GM12878 (cell line): ENCODE results near the gene WBP2NL. TPM values are rescaled to one million over a fixed set of nuclear protein-coding genes. Genes with fewer than 3 reads are reported as not detected.
A peak's percentile ranks its signal among the peaks of the same experiment; 100 is the strongest.

Experiments
- ATAC-seq: fragments of 200-7000 bp; cut with Tn5 transposase; 3 replicates; pipeline ENCODE4 v1.9.1; 2020; ENCODE audit warnings: mild to moderate bottlenecking, moderate library complexity
- BruUV-seq: library from RNA; stranded (reverse); fragments of 400-500 nt; replicated peaks from 2 replicates; lab custom pipeline; 2021; lab: Mats Ljungman, UMichigan
- CTCF ChIA-PET: fragments of 300-600 bp; sonication (Branson Sonifier 250); formaldehyde crosslinking; extraction: SDS; loops from one replicate; lab custom pipeline; 2021; ENCODE audit warnings: inconsistent platforms; lab: Yijun Ruan, JAX
- POLR2A ChIA-PET: fragments of 350-600 bp; formaldehyde crosslinking; extraction: SDS; loops from one replicate; lab custom pipeline; 2021; ENCODE audit warnings: inconsistent platforms; lab: Charles Lee
- RAD21 ChIA-PET: fragments of 300-600 bp; sonication (Branson Sonifier 250); formaldehyde crosslinking; loops from one replicate; lab custom pipeline; 2023; ENCODE audit warnings: antibody characterized with exemption; ENCODE audit not compliant: unreplicated experiment; lab: Charles Lee
- SMC1A ChIA-PET: fragments of 300-600 bp; sonication (Branson Sonifier 250); formaldehyde crosslinking; loops from one replicate; lab custom pipeline; 2023; ENCODE audit not compliant: unreplicated experiment, uncharacterized antibody; lab: Charles Lee
- DNase-seq: peaks from one replicate; pipeline ENCODE4 v3.0.0-alpha.2; 2011; ENCODE audit warnings: low read depth, low spot score
- FAIRE-seq: peaks from 3 replicates; lab custom pipeline; 2011; peaks lifted over from hg19 to GRCh38; lab: Jason Lieb, UNC
- H2AFZ ChIP-seq: 2 replicates; pipeline ENCODE4 v1.6.0; 2011; ENCODE audit warnings: low read depth, low read length, control low read depth; ENCODE audit not compliant: control insufficient read depth
- H3K27ac ChIP-seq: 2 replicates; pipeline ENCODE4 v1.5.1; 2011; ENCODE audit warnings: control low read depth; ENCODE audit not compliant: control insufficient read depth, insufficient read depth
- H3K27me3 ChIP-seq, 2 experiments: replicated peaks in 1 of 2; 2 replicates each; pipeline versions ENCODE4 v1.6.0 to v1.6.1; 2011; ENCODE audit warnings: low read length in 1 of 2; ENCODE audit not compliant: control insufficient read depth in 2 of 2, insufficient read depth in 2 of 2
- H3K36me3 ChIP-seq, 2 experiments: 2 replicates each; pipeline ENCODE4 v1.5.1; 2011; ENCODE audit warnings: low read length in 1 of 2; ENCODE audit not compliant: control insufficient read depth in 2 of 2, insufficient read depth in 2 of 2
- H3K4me1 ChIP-seq: 2 replicates; pipeline ENCODE4 v1.6.1; 2011; ENCODE audit warnings: mild to moderate bottlenecking, low read length, moderate library complexity, mixed read lengths; ENCODE audit not compliant: control insufficient read depth, insufficient read depth
- H3K4me2 ChIP-seq: 2 replicates; pipeline ENCODE4 v1.6.0; 2011; ENCODE audit warnings: control low read depth; ENCODE audit not compliant: control insufficient read depth, insufficient read depth
- H3K4me3 ChIP-seq: fragments of 200-600 bp; sonication (generic); 2 replicates; pipeline ENCODE4 v1.5.1; 2016
- H3K79me2 ChIP-seq: 2 replicates; pipeline ENCODE4 v1.6.0; 2011; ENCODE audit warnings: low read length; ENCODE audit not compliant: control insufficient read depth, insufficient read depth
- H3K9ac ChIP-seq: 2 replicates; pipeline ENCODE4 v1.8.0; 2011; ENCODE audit warnings: low read length, control low read depth, mixed read lengths; ENCODE audit not compliant: control insufficient read depth, insufficient read depth
- H3K9me3 ChIP-seq: replicated peaks from 3 replicates; pipeline ENCODE4 v1.5.1; 2011; ENCODE audit warnings: mild to moderate bottlenecking, low read length; ENCODE audit not compliant: control insufficient read depth, insufficient read depth
- H4K20me1 ChIP-seq: 2 replicates; pipeline ENCODE4 v1.6.0; 2011; ENCODE audit not compliant: control insufficient read depth, insufficient read depth
- CBX5 ChIP-seq: sonication (generic); IDR thresholded peaks from 2 replicates; pipeline ENCODE4 v1.6.1; 2016; ENCODE audit warnings: low read depth, moderate library complexity, mild to moderate bottlenecking, inconsistent platforms
- EZH2 ChIP-seq: IDR thresholded peaks from 2 replicates; pipeline ENCODE4 v1.6.1; 2012; ENCODE audit warnings: low read depth, mild to moderate bottlenecking, control low read depth, inconsistent platforms, low read length, borderline replicate concordance; ENCODE audit not compliant: control insufficient read depth
- IRF4 ChIP-seq: IDR thresholded peaks from 2 replicates; pipeline ENCODE4 v1.6.1; 2011; ENCODE audit warnings: low read depth, low read length
- MEF2A ChIP-seq: IDR thresholded peaks from 2 replicates; pipeline ENCODE4 v1.6.1; 2011; ENCODE audit warnings: low read depth, mild to moderate bottlenecking, low read length, moderate library complexity; ENCODE audit not compliant: insufficient read depth
- MLLT1 ChIP-seq: fragments of 450-650 bp; IDR thresholded peaks from 2 replicates; pipeline ENCODE4 v1.6.1; 2016; ENCODE audit warnings: mild to moderate bottlenecking
- RAD21 ChIP-seq: IDR thresholded peaks from 2 replicates; pipeline ENCODE4 v1.6.1; 2011; ENCODE audit warnings: mild to moderate bottlenecking, low read depth, low read length, moderate library complexity; ENCODE audit not compliant: insufficient read depth
- SIX5 ChIP-seq: IDR thresholded peaks from 2 replicates; pipeline ENCODE4 v1.6.1; 2011; ENCODE audit warnings: mild to moderate bottlenecking, low read depth, low read length, moderate library complexity; ENCODE audit not compliant: severe bottlenecking
- SMC3 ChIP-seq: IDR thresholded peaks from 2 replicates; pipeline ENCODE4 v1.6.1; 2011; ENCODE audit warnings: low read length, improper control_type of control experiment, borderline replicate concordance
- SRF ChIP-seq, 2 experiments: IDR thresholded peaks; 2 replicates each; pipeline ENCODE4 v1.6.1; 2011; ENCODE audit warnings: low read depth in 2 of 2, low read length in 2 of 2, mild to moderate bottlenecking in 1 of 2, moderate library complexity in 1 of 2
- TAF1 ChIP-seq: IDR thresholded peaks from 2 replicates; pipeline ENCODE4 v1.6.1; 2011; ENCODE audit warnings: mild to moderate bottlenecking, low read depth, low read length, borderline replicate concordance
- YY1 ChIP-seq: IDR thresholded peaks from 2 replicates; pipeline ENCODE4 v1.6.1; 2011; ENCODE audit warnings: low read depth, mild to moderate bottlenecking, low read length
- WGBS: methylation state at CpG from one replicate; pipeline ENCODE4 v1.1.6; 2016; ENCODE audit warnings: low lambda C conversion rate; ENCODE audit not compliant: insufficient replicate concordance, insufficient coverage; ENCODE audit errors: missing lambda C conversion rate; 5-methylcytosine and 5-hydroxymethylcytosine counted together
- in situ Hi-C: fragments of 300-500 bp; cut with MboI; formaldehyde crosslinking; loops from 9 replicates; pipeline ENCODE4 v1.14.3; 2018; ENCODE audit warnings: mixed read lengths
- intact Hi-C: fragments of 100-400 bp; cut with micrococcal nuclease; formaldehyde crosslinking; loops from one replicate; pipeline ENCODE4 v1.14.2; 2022; ENCODE audit not compliant: unreplicated experiment
- polyA plus RNA-seq, 11 experiments: library from polyadenylated mRNA; depleted of rRNA in 4 of 11; unstranded in 6 of 11; stranded (reverse) in 5 of 11; fragments of >200 nt; fragmentation: Nextera tagmentation in 4 of 11; fragmentation: Illumina TruSeq in 1 of 11; extraction: Ambion mirVana in 4 of 11; extraction: Trizol in 1 of 11; gene quantifications; 1 replicate in 1 of 11; 2 replicates in 10 of 11; pipeline versions ENCODE4 v1.2.1 to v1.2.3, GENCODE V29; 2011 to 2016; ENCODE audit warnings: inconsistent platforms in 2 of 11, missing spikeins in 2 of 11, low read depth in 1 of 11
- total RNA-seq, 4 experiments: library from RNA; depleted of rRNA in 3 of 4; stranded (reverse); fragments of >200 nt in 3 of 4; fragmentation: Illumina TruSeq in 1 of 4; extraction: Trizol in 1 of 4; gene quantifications; 2 replicates each; pipeline versions ENCODE4 v1.2.1 to v1.2.3, GENCODE V29; 2013 to 2021
- TF ChIP-seq, protein P1 (sequence below): fragments of 150-350 bp; IDR thresholded peaks from 2 replicates; pipeline ENCODE4 v1.6.1; 2014; ENCODE audit warnings: mild to moderate bottlenecking, low read depth, low read length
- TF ChIP-seq, protein P2 (sequence below), 3 experiments: IDR thresholded peaks in 2 of 3; conservative IDR thresholded peaks in 1 of 3; 2 replicates each; pipeline ENCODE4 v1.5.1; 2011; ENCODE audit warnings: low read depth in 3 of 3, low read length in 3 of 3, mild to moderate bottlenecking in 3 of 3, control low read depth in 2 of 3, moderate library complexity in 2 of 3, inconsistent platforms in 1 of 3, mixed read lengths in 1 of 3; ENCODE audit not compliant: control insufficient read depth in 2 of 3, insufficient read depth in 1 of 3; ENCODE audit errors: extremely low read depth in 1 of 3

Gene WBP2NL
- total and polyA plus RNA-seq, 10 of the 15 experiments (the other 5 are each of a cell fraction or from before 2014, with no cell fraction given), result 0.46 to 1.9 (median 1.3) TPM

- Histone ChIP-seq H3K36me3 (no peaks in the 10 kb centered on the region), H3K4me2 (no peak overlapping the region), H3K4me3 (no peak overlapping the region), H2AFZ (peak overlapping the region; percentile 77), H3K27ac (no peak overlapping the region), H3K9me3 (no peaks in the 10 kb centered on the region), H3K4me1 (no peaks in the 10 kb centered on the region), H3K27me3 (no peaks in the 10 kb centered on the region), H4K20me1 (no peaks in the 10 kb centered on the region), H3K9ac (no peak overlapping the region), H3K79me2 (no peaks in the 10 kb centered on the region)
- BruUV-seq, result no TSS peak
- in situ Hi-C loops (loop anchor here (5.0 kb wide), 1 partner anchor 471 kb away; no protein-coding TSS in a partner anchor), intact Hi-C loops (loop anchor here (1.0 to 10.0 kb wide), 6 partner anchors 106 to 586 kb away; partner anchors contain the start of genes NAGA, NDUFA6, PHETA2 and SERHL2)
- POLR2A ChIA-PET, result interaction anchor here (0.7 to 0.9 kb wide), 3 partner anchors 26 to 144 kb away, joined by 3 to 8 read pairs (median 5); partner anchors contain the start of gene SMDT1
- CTCF ChIA-PET, result interaction anchor here (0.6 to 6.3 kb wide), 19 partner anchors 10 to 506 kb away, joined by 3 to 57 read pairs (median 4); partner anchors contain the start of gene NDUFA6
- FAIRE-seq, result peak; percentile 98
- peak; percentile 54 for DNase-seq
- TF ChIP-seq SMC3 (peak; percentile 81; the same call in 1 of the 2 replicates), IRF4 (0 out of 2 replicates have a peak, but pooled peaks have one; percentile 19), CBX5 (no peak), MLLT1 (no peak), TAF1 (no peak), EZH2 (no peak), SRF (IDR thresholded peaks at IDR 0.05; ENCODE audit: low read depth in 2 of 2, low read length in 2 of 2) (no peak), RAD21 (peak; percentile 76), MEF2A (no peak), YY1 (0 out of 2 replicates have a peak, but pooled peaks have one; percentile 54), SIX5 (no peak)
- TF ChIP-seq, protein P1, sequence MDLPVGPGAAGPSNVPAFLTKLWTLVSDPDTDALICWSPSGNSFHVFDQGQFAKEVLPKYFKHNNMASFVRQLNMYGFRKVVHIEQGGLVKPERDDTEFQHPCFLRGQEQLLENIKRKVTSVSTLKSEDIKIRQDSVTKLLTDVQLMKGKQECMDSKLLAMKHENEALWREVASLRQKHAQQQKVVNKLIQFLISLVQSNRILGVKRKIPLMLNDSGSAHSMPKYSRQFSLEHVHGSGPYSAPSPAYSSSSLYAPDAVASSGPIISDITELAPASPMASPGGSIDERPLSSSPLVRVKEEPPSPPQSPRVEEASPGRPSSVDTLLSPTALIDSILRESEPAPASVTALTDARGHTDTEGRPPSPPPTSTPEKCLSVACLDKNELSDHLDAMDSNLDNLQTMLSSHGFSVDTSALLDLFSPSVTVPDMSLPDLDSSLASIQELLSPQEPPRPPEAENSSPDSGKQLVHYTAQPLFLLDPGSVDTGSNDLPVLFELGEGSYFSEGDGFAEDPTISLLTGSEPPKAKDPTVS, result no peak
- TF ChIP-seq, protein P2, sequence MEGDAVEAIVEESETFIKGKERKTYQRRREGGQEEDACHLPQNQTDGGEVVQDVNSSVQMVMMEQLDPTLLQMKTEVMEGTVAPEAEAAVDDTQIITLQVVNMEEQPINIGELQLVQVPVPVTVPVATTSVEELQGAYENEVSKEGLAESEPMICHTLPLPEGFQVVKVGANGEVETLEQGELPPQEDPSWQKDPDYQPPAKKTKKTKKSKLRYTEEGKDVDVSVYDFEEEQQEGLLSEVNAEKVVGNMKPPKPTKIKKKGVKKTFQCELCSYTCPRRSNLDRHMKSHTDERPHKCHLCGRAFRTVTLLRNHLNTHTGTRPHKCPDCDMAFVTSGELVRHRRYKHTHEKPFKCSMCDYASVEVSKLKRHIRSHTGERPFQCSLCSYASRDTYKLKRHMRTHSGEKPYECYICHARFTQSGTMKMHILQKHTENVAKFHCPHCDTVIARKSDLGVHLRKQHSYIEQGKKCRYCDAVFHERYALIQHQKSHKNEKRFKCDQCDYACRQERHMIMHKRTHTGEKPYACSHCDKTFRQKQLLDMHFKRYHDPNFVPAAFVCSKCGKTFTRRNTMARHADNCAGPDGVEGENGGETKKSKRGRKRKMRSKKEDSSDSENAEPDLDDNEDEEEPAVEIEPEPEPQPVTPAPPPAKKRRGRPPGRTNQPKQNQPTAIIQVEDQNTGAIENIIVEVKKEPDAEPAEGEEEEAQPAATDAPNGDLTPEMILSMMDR (IDR thresholded peaks at IDR 0.05 in 2 of 3, conservative IDR thresholded peaks at IDR 0.05 in 1 of 3; ENCODE audit: control insufficient read depth in 2 of 3, extremely low read depth in 1 of 3, insufficient read depth in 1 of 3, low read depth in 3 of 3, low read length in 3 of 3), result peak; percentile 39 to 69 (median 67); a peak in 5 of 6 replicates
- RAD21 ChIA-PET, result interaction anchor here (0.6 to 3.6 kb wide), 6 partner anchors 103 to 469 kb away, joined by 3 to 24 read pairs (median 4); partner anchors contain the start of gene NDUFA6
- ATAC-seq, result peak; percentile 89
- WGBS, result 41% methylated on average over 8 of the region's 8 CpGs
- SMC1A ChIA-PET, result interaction anchor here (0.7 to 5.1 kb wide), 15 partner anchors 10 to 478 kb away, joined by 3 to 33 read pairs (median 3); partner anchors contain the start of genes NAGA, NDUFA6 and SMDT1
Measured at GRCh38 chr22:41966607-41967240, 31.9 kb upstream of the WBP2NL start.
